Midbrain (tissue), 1 donor: ENCODE data around the gene NAT16.

ENCODE experiments used
- DNase-seq: peaks from one replicate; lab custom pipeline; 2025; lab: John Stamatoyannopoulos, UW

The NAT16 gene

GRCh38 chr7:101170617-101171441 is 9.3 kb downstream of the NAT16 start:
- no peak for DNase-seq

GRCh38 chr7:101169838-101170551 is 10.1 kb downstream of the NAT16 start:
- peak; percentile 43 for DNase-seq

- no peak for DNase-seq
These were observed 10.8 kb downstream of the NAT16 start for GRCh38 chr7:101169110-101169837.

GRCh38 chr7:101168412-101169049 is 11.6 kb downstream of the NAT16 start:
- no peak for DNase-seq

- DNase-seq = no peak
These were observed 12.3 kb downstream of the NAT16 start for GRCh38 chr7:101167645-101168411.

- no peak for DNase-seq
These were observed 13.0 kb downstream of the NAT16 start for GRCh38 chr7:101166909-101167644.

GRCh38 chr7:101166648-101166908 is 13.5 kb downstream of the NAT16 start:
- DNase-seq = no peak

GRCh38 chr7:101165958-101166647 is 14.0 kb downstream of the NAT16 start:
- no peak for DNase-seq

GRCh38 chr7:101165075-101165957 is 14.8 kb downstream of the NAT16 start, which contains the start of gene VGF:
Gene VGF, minus strand, starts transcription at chr7:101165569. Its CDS starts 726 bp downstream, at chr7:101164843.
- DNase-seq = peak; percentile 89

- no peak for DNase-seq
These were observed 15.8 kb downstream of the NAT16 start for GRCh38 chr7:101164071-101164840.

- no peak for DNase-seq
These were observed 16.6 kb downstream of the NAT16 start for GRCh38 chr7:101163279-101164070.

- no peak for DNase-seq
These were observed 17.4 kb downstream of the NAT16 start for GRCh38 chr7:101162551-101163278.

- DNase-seq = no peak
These were observed 18.2 kb downstream of the NAT16 start for GRCh38 chr7:101161692-101162471.

GRCh38 chr7:101160910-101161309 is 19.2 kb downstream of the NAT16 start:
- no peak for DNase-seq

GRCh38 chr7:101159696-101160674 is 20.1 kb downstream of the NAT16 start:
- DNase-seq = no peak
